GM12878 (cell line): ENCODE results near the gene ATG101. TPM values are rescaled to one million over a fixed set of nuclear protein-coding genes. Genes with fewer than 3 reads are reported as not detected.
A peak's percentile ranks its signal among the peaks of the same experiment; 100 is the strongest.

ENCODE experiments used
- ATAC-seq: fragments of 200-7000 bp; cut with Tn5 transposase; 3 replicates; pipeline ENCODE4 v1.9.1; 2020; ENCODE audit warnings: mild to moderate bottlenecking, moderate library complexity
- BruUV-seq: library from RNA; stranded (reverse); fragments of 400-500 nt; replicated peaks from 2 replicates; lab custom pipeline; 2021; lab: Mats Ljungman, UMichigan
- CTCF ChIA-PET: fragments of 300-600 bp; sonication (Branson Sonifier 250); formaldehyde crosslinking; extraction: SDS; loops from one replicate; lab custom pipeline; 2021; ENCODE audit warnings: inconsistent platforms; lab: Yijun Ruan, JAX
- POLR2A ChIA-PET: fragments of 350-600 bp; formaldehyde crosslinking; extraction: SDS; loops from one replicate; lab custom pipeline; 2021; ENCODE audit warnings: inconsistent platforms; lab: Charles Lee
- RAD21 ChIA-PET: fragments of 300-600 bp; sonication (Branson Sonifier 250); formaldehyde crosslinking; loops from one replicate; lab custom pipeline; 2023; ENCODE audit warnings: antibody characterized with exemption; ENCODE audit not compliant: unreplicated experiment; lab: Charles Lee
- SMC1A ChIA-PET: fragments of 300-600 bp; sonication (Branson Sonifier 250); formaldehyde crosslinking; loops from one replicate; lab custom pipeline; 2023; ENCODE audit not compliant: unreplicated experiment, uncharacterized antibody; lab: Charles Lee
- DNase-seq: peaks from one replicate; pipeline ENCODE4 v3.0.0-alpha.2; 2011; ENCODE audit warnings: low read depth, low spot score
- FAIRE-seq: peaks from 3 replicates; lab custom pipeline; 2011; peaks lifted over from hg19 to GRCh38; lab: Jason Lieb, UNC
- H2AFZ ChIP-seq: 2 replicates; pipeline ENCODE4 v1.6.0; 2011; ENCODE audit warnings: low read depth, low read length, control low read depth; ENCODE audit not compliant: control insufficient read depth
- H3K27ac ChIP-seq: 2 replicates; pipeline ENCODE4 v1.5.1; 2011; ENCODE audit warnings: control low read depth; ENCODE audit not compliant: control insufficient read depth, insufficient read depth
- H3K27me3 ChIP-seq, 2 experiments: replicated peaks in 1 of 2; 2 replicates each; pipeline versions ENCODE4 v1.6.0 to v1.6.1; 2011; ENCODE audit warnings: low read length in 1 of 2; ENCODE audit not compliant: control insufficient read depth in 2 of 2, insufficient read depth in 2 of 2
- H3K36me3 ChIP-seq, 2 experiments: 2 replicates each; pipeline ENCODE4 v1.5.1; 2011; ENCODE audit warnings: low read length in 1 of 2; ENCODE audit not compliant: control insufficient read depth in 2 of 2, insufficient read depth in 2 of 2
- H3K4me1 ChIP-seq: 2 replicates; pipeline ENCODE4 v1.6.1; 2011; ENCODE audit warnings: mild to moderate bottlenecking, low read length, moderate library complexity, mixed read lengths; ENCODE audit not compliant: control insufficient read depth, insufficient read depth
- H3K4me2 ChIP-seq: 2 replicates; pipeline ENCODE4 v1.6.0; 2011; ENCODE audit warnings: control low read depth; ENCODE audit not compliant: control insufficient read depth, insufficient read depth
- H3K4me3 ChIP-seq: fragments of 200-600 bp; sonication (generic); 2 replicates; pipeline ENCODE4 v1.5.1; 2016
- H3K79me2 ChIP-seq: 2 replicates; pipeline ENCODE4 v1.6.0; 2011; ENCODE audit warnings: low read length; ENCODE audit not compliant: control insufficient read depth, insufficient read depth
- H3K9ac ChIP-seq: 2 replicates; pipeline ENCODE4 v1.8.0; 2011; ENCODE audit warnings: low read length, control low read depth, mixed read lengths; ENCODE audit not compliant: control insufficient read depth, insufficient read depth
- H3K9me3 ChIP-seq: replicated peaks from 3 replicates; pipeline ENCODE4 v1.5.1; 2011; ENCODE audit warnings: mild to moderate bottlenecking, low read length; ENCODE audit not compliant: control insufficient read depth, insufficient read depth
- H4K20me1 ChIP-seq: 2 replicates; pipeline ENCODE4 v1.6.0; 2011; ENCODE audit not compliant: control insufficient read depth, insufficient read depth
- ETV6 ChIP-seq, 2 experiments: fragments of 450-650 bp in 1 of 2; IDR thresholded peaks in 1 of 2; conservative IDR thresholded peaks in 1 of 2; 2 replicates each; pipeline ENCODE4 v1.6.1; 2014; ENCODE audit warnings: antibody characterized with exemption in 1 of 2, borderline replicate concordance in 1 of 2, low read depth in 1 of 2, mild to moderate bottlenecking in 1 of 2, moderate library complexity in 1 of 2
- EZH2 ChIP-seq: IDR thresholded peaks from 2 replicates; pipeline ENCODE4 v1.6.1; 2012; ENCODE audit warnings: low read depth, mild to moderate bottlenecking, control low read depth, inconsistent platforms, low read length, borderline replicate concordance; ENCODE audit not compliant: control insufficient read depth
- GABPA ChIP-seq: IDR thresholded peaks from 2 replicates; pipeline ENCODE4 v1.6.1; 2014; ENCODE audit warnings: antibody characterized with exemption, low read depth, mild to moderate bottlenecking, inconsistent platforms
- GATAD2B ChIP-seq: fragments of 450-650 bp; conservative IDR thresholded peaks from 2 replicates; pipeline ENCODE4 v1.6.1; 2017; ENCODE audit warnings: low read depth, mild to moderate bottlenecking, moderate library complexity
- HDAC6 ChIP-seq: fragments of 200-600 bp; sonication (generic); IDR thresholded peaks from one replicate; pipeline ENCODE4 v1.8.0; 2017; ENCODE audit warnings: antibody characterized with exemption; ENCODE audit not compliant: unreplicated experiment
- IKZF2 ChIP-seq, 2 experiments: fragments of 450-650 bp; IDR thresholded peaks; 2 replicates each; pipeline ENCODE4 v1.6.1; 2017; ENCODE audit warnings: mild to moderate bottlenecking in 2 of 2, moderate library complexity in 2 of 2
- IRF4 ChIP-seq: IDR thresholded peaks from 2 replicates; pipeline ENCODE4 v1.6.1; 2011; ENCODE audit warnings: low read depth, low read length
- KDM1A ChIP-seq: fragments of 200-600 bp; sonication (generic); IDR thresholded peaks from 2 replicates; pipeline ENCODE4 v1.6.1; 2016; ENCODE audit warnings: borderline replicate concordance
- MXI1 ChIP-seq: fragments of 150-350 bp; IDR thresholded peaks from 2 replicates; pipeline ENCODE4 v1.6.1; 2011; ENCODE audit warnings: low read depth, mild to moderate bottlenecking, inconsistent platforms, low read length, improper control_type of control experiment
- NFYB ChIP-seq: IDR thresholded peaks from 2 replicates; pipeline ENCODE4 v1.6.1; 2011; ENCODE audit warnings: low read depth, mild to moderate bottlenecking, low read length, improper control_type of control experiment, moderate library complexity; ENCODE audit not compliant: insufficient read depth
- NR2C1 ChIP-seq: fragments of 450-650 bp; IDR thresholded peaks from 2 replicates; pipeline ENCODE4 v1.6.1; 2017; ENCODE audit warnings: antibody characterized with exemption, mild to moderate bottlenecking, moderate library complexity
- NR2F1 ChIP-seq: fragments of 450-650 bp; conservative IDR thresholded peaks from 2 replicates; pipeline ENCODE4 v1.6.1; 2017; ENCODE audit warnings: mild to moderate bottlenecking
- SMAD5 ChIP-seq: IDR thresholded peaks from 2 replicates; pipeline ENCODE4 v1.6.1; 2016; ENCODE audit warnings: antibody characterized with exemption, low read depth
- SREBF1 ChIP-seq: IDR thresholded peaks from 2 replicates; pipeline ENCODE4 v1.6.1; 2012; ENCODE audit warnings: mild to moderate bottlenecking, low read length
- SREBF2 ChIP-seq: IDR thresholded peaks from 2 replicates; pipeline ENCODE4 v1.6.1; 2012; ENCODE audit warnings: mild to moderate bottlenecking, low read length
- SRF ChIP-seq, 2 experiments: IDR thresholded peaks; 2 replicates each; pipeline ENCODE4 v1.6.1; 2011; ENCODE audit warnings: low read depth in 2 of 2, low read length in 2 of 2, mild to moderate bottlenecking in 1 of 2, moderate library complexity in 1 of 2
- WGBS: methylation state at CpG from one replicate; pipeline ENCODE4 v1.1.6; 2016; ENCODE audit warnings: low lambda C conversion rate; ENCODE audit not compliant: insufficient replicate concordance, insufficient coverage; ENCODE audit errors: missing lambda C conversion rate; 5-methylcytosine and 5-hydroxymethylcytosine counted together
- in situ Hi-C: fragments of 300-500 bp; cut with MboI; formaldehyde crosslinking; loops from 9 replicates; pipeline ENCODE4 v1.14.3; 2018; ENCODE audit warnings: mixed read lengths
- intact Hi-C: fragments of 100-400 bp; cut with micrococcal nuclease; formaldehyde crosslinking; loops from one replicate; pipeline ENCODE4 v1.14.2; 2022; ENCODE audit not compliant: unreplicated experiment
- polyA plus RNA-seq, 11 experiments: library from polyadenylated mRNA; depleted of rRNA in 4 of 11; unstranded in 6 of 11; stranded (reverse) in 5 of 11; fragments of >200 nt; fragmentation: Nextera tagmentation in 4 of 11; fragmentation: Illumina TruSeq in 1 of 11; extraction: Ambion mirVana in 4 of 11; extraction: Trizol in 1 of 11; gene quantifications; 1 replicate in 1 of 11; 2 replicates in 10 of 11; pipeline versions ENCODE4 v1.2.1 to v1.2.3, GENCODE V29; 2011 to 2016; ENCODE audit warnings: inconsistent platforms in 2 of 11, missing spikeins in 2 of 11, low read depth in 1 of 11
- total RNA-seq, 4 experiments: library from RNA; depleted of rRNA in 3 of 4; stranded (reverse); fragments of >200 nt in 3 of 4; fragmentation: Illumina TruSeq in 1 of 4; extraction: Trizol in 1 of 4; gene quantifications; 2 replicates each; pipeline versions ENCODE4 v1.2.1 to v1.2.3, GENCODE V29; 2013 to 2021

Gene ATG101
- total and polyA plus RNA-seq, 10 of the 15 experiments (the other 5 are each of a cell fraction or from before 2014, with no cell fraction given) = 2.7 to 49.8 (median 35.3) TPM

GRCh38 chr12:52044292-52044983 lies 25.3 kb upstream of the ATG101 start:
- intact Hi-C loops (no loop called here), in situ Hi-C loops (no loop called here)
- H3K9me3 ChIP-seq = no peaks in the 10 kb centered on the region
- no peaks in the 10 kb centered on the region for H3K36me3 ChIP-seq
- 51% methylated on average over 18 of the region's 18 CpGs for WGBS
- SMC1A ChIA-PET = interaction anchor here (1.1 to 3.1 kb wide), 4 partner anchors 13 to 24 kb away, joined by 3 to 12 read pairs (median 4); no protein-coding TSS in a partner anchor
- no peaks in the 10 kb centered on the region for H4K20me1 ChIP-seq
- no peak for TF ChIP-seq SREBF1
- TF ChIP-seq GABPA = no peak
- DNase-seq (no peak), ATAC-seq (no peak), FAIRE-seq (no peak)
- POLR2A ChIA-PET = interaction anchor here (0.7 to 2.3 kb wide), 4 partner anchors 7 to 962 kb away, joined by 3 to 7 read pairs (median 3); partner anchors contain the start of gene EIF4B
- CTCF ChIA-PET = interaction anchor here (0.7 to 6.8 kb wide), 6 partner anchors 12 to 38 kb away, joined by 3 to 61 read pairs (median 8); partner anchors contain the start of gene ATG101
- RAD21 ChIA-PET = interaction anchor here (0.8 to 1.3 kb wide), 3 partner anchors 12 to 38 kb away, joined by 4 to 5 read pairs (median 4); no protein-coding TSS in a partner anchor
- H3K79me2 ChIP-seq = no peaks in the 10 kb centered on the region
- no peaks in the 10 kb centered on the region for H3K27me3 ChIP-seq
- no peak overlapping the region for H3K4me3 ChIP-seq
- no peak overlapping the region for H3K4me2 ChIP-seq
- BruUV-seq = no TSS peak
- H3K9ac ChIP-seq = no peak overlapping the region
- H3K27ac ChIP-seq = no peak overlapping the region
- H3K4me1 ChIP-seq = peaks cover 15% of the 10 kb centered on the region
- no peak overlapping the region for H2AFZ ChIP-seq

- no peak overlapping the region for H3K4me2 ChIP-seq
- no peaks in the 10 kb centered on the region for H3K36me3 ChIP-seq
- H2AFZ ChIP-seq = peak overlapping the region; percentile 20
- CTCF ChIA-PET = interaction anchor here (1.2 to 6.8 kb wide), 5 partner anchors 13 to 72 kb away, joined by 4 to 61 read pairs (median 6); no protein-coding TSS in a partner anchor
- POLR2A ChIA-PET = interaction anchor here (0.5 kb wide), 1 partner anchor 14 kb away, joined by 6 read pairs; no protein-coding TSS in a partner anchor
- intact Hi-C loops = no loop called here
- SMC1A ChIA-PET = interaction anchor here (1.5 to 3.1 kb wide), 2 partner anchors 20 to 73 kb away, joined by 4 to 12 read pairs; no protein-coding TSS in a partner anchor
- FAIRE-seq = no peak
- peaks cover 22% of the 10 kb centered on the region for H3K4me1 ChIP-seq
- peak overlapping the region; percentile 7; the same call in 1 of the 2 replicates for H3K9ac ChIP-seq
- H3K9me3 ChIP-seq = no peaks in the 10 kb centered on the region
- H3K4me3 ChIP-seq = no peak overlapping the region
- ATAC-seq = peak; percentile 44
- RAD21 ChIA-PET = interaction anchor here (0.9 to 1.5 kb wide), 2 partner anchors 13 to 37 kb away, joined by 5 read pairs; no protein-coding TSS in a partner anchor
- in situ Hi-C loops = no loop called here
- H3K79me2 ChIP-seq = no peaks in the 10 kb centered on the region
- 21% methylated on average over 4 of the region's 4 CpGs for WGBS
- H4K20me1 ChIP-seq = no peaks in the 10 kb centered on the region
- H3K27ac ChIP-seq = no peak overlapping the region
- no peak for DNase-seq
- BruUV-seq = no TSS peak
- no peaks in the 10 kb centered on the region for H3K27me3 ChIP-seq
- TF ChIP-seq ETV6 (conservative IDR thresholded peaks at IDR 0.05 in 1 of 2, IDR thresholded peaks at IDR 0.05 in 1 of 2; ENCODE audit: borderline replicate concordance in 1 of 2, low read depth in 1 of 2) = no peak
- TF ChIP-seq MXI1 = no peak
- no peak for TF ChIP-seq SRF (IDR thresholded peaks at IDR 0.05; ENCODE audit: low read depth in 2 of 2, low read length in 2 of 2)
- TF ChIP-seq NFYB = no peak
- TF ChIP-seq EZH2 = no peak
- TF ChIP-seq IKZF2 (IDR thresholded peaks at IDR 0.05) = peak; percentile 13 to 36; a peak in 1 of 4 replicates
- TF ChIP-seq SMAD5 = no peak
- no peak for TF ChIP-seq IRF4
- no peak for TF ChIP-seq SREBF2
- peak; percentile 90 for TF ChIP-seq NR2F1
- no peak for TF ChIP-seq HDAC6
- peak; percentile 41; the same call in 1 of the 2 replicates for TF ChIP-seq GATAD2B
- peak; percentile 65; the same call in 1 of the 2 replicates for TF ChIP-seq NR2C1
- TF ChIP-seq KDM1A = no peak
These were observed 24.0 kb upstream of the ATG101 start for GRCh38 chr12:52045794-52046199.
